NCI-H510A (cell line): ENCODE measurements around the gene CALD1.

Experiments used
- DNase-seq: peaks from one replicate; lab custom pipeline; 2025; lab: John Stamatoyannopoulos, UW

Gene CALD1

GRCh38 chr7:134927076-134927475 is 147.6 kb downstream of the CALD1 start:
- DNase-seq: no peak

GRCh38 chr7:134927723-134928122 is 148.3 kb downstream of the CALD1 start:
- DNase-seq: no peak

- no peak for DNase-seq
Observed at GRCh38 chr7:134928554-134928953, 149.1 kb downstream of the CALD1 start.

- DNase-seq: no peak
Observed at GRCh38 chr7:134931487-134931886, 152.1 kb downstream of the CALD1 start.

- DNase-seq: no peak
Observed at GRCh38 chr7:134932707-134933370, 153.4 kb downstream of the CALD1 start.

GRCh38 chr7:134933460-134934068 is 154.1 kb downstream of the CALD1 start:
- DNase-seq: no peak

GRCh38 chr7:134935701-134936100 is 156.3 kb downstream of the CALD1 start:
- no peak for DNase-seq

GRCh38 chr7:134936893-134937510 is 157.6 kb downstream of the CALD1 start:
- no peak for DNase-seq

- DNase-seq: no peak
Observed at GRCh38 chr7:134938141-134938540, 158.7 kb downstream of the CALD1 start.

- no peak for DNase-seq
Observed at GRCh38 chr7:134939136-134939535, 159.7 kb downstream of the CALD1 start.

- DNase-seq: no peak
Observed at GRCh38 chr7:134940729-134941128, 161.3 kb downstream of the CALD1 start.

GRCh38 chr7:134941185-134941900 is 161.9 kb downstream of the CALD1 start:
- no peak for DNase-seq

GRCh38 chr7:134941952-134942351 is 162.5 kb downstream of the CALD1 start:
- no peak for DNase-seq

GRCh38 chr7:134942690-134943466 is 163.4 kb downstream of the CALD1 start:
- DNase-seq: no peak

- no peak for DNase-seq
Observed at GRCh38 chr7:134943785-134944400, 164.5 kb downstream of the CALD1 start.

- DNase-seq: no peak
Observed at GRCh38 chr7:134945691-134946090, 166.3 kb downstream of the CALD1 start.

GRCh38 chr7:134946260-134946659 is 166.8 kb downstream of the CALD1 start:
- no peak for DNase-seq

- DNase-seq: no peak
Observed at GRCh38 chr7:134947329-134947728, 167.9 kb downstream of the CALD1 start.

GRCh38 chr7:134947831-134948230 is 168.4 kb downstream of the CALD1 start:
- no peak for DNase-seq

GRCh38 chr7:134948246-134948645 is 168.8 kb downstream of the CALD1 start:
- no peak for DNase-seq

- no peak for DNase-seq
Observed at GRCh38 chr7:134948736-134949135, 169.3 kb downstream of the CALD1 start.

GRCh38 chr7:134949171-134949570 is 169.7 kb downstream of the CALD1 start:
- DNase-seq: no peak
